Measurements from ENCODE around the gene NCOA5.

- TF ChIP-seq CTCF (IDR thresholded peaks at IDR 0.05): no peak
- no peak for TF ChIP-seq POLR2A (IDR thresholded peaks at IDR 0.05)
Measured at GRCh38 chr20:46112430-46113112, 22.8 kb upstream of the NCOA5 start.
